ENCODE measurements around the gene TADA1.

The TADA1 gene

GRCh38 chr1:166875734-166876539 is at the start of gene TADA1:
Gene TADA1 (minus strand): TSS chr1:166876264. CDS start chr1:166876233, 31 bp downstream.
- peak; percentile 92 to 97 (median 95) for DNase-seq

GRCh38 chr1:166924823-166925541 is 48.9 kb upstream of the TADA1 start:
- DNase-seq: no peak

- no peak for DNase-seq
Measured at GRCh38 chr1:166920561-166921475, 44.8 kb upstream of the TADA1 start.

GRCh38 chr1:166918956-166919316 is 42.9 kb upstream of the TADA1 start:
- no peak for DNase-seq

GRCh38 chr1:166918088-166918955 is 42.3 kb upstream of the TADA1 start:
- no peak for DNase-seq

- no peak for DNase-seq
Measured at GRCh38 chr1:166915941-166916340, 39.9 kb upstream of the TADA1 start.

GRCh38 chr1:166915042-166915441 is 39.0 kb upstream of the TADA1 start:
- DNase-seq: no peak

- no peak for DNase-seq
Measured at GRCh38 chr1:166914111-166914510, 38.0 kb upstream of the TADA1 start.

- no peak for DNase-seq
Measured at GRCh38 chr1:166911624-166912023, 35.6 kb upstream of the TADA1 start.

- peak; percentile 30 to 76 (median 62) for DNase-seq
Measured at GRCh38 chr1:166910396-166910994, 34.4 kb upstream of the TADA1 start.

GRCh38 chr1:166908942-166909341 is 32.9 kb upstream of the TADA1 start:
- DNase-seq: no peak

- no peak for DNase-seq
Measured at GRCh38 chr1:166907763-166908162, 31.7 kb upstream of the TADA1 start.

- DNase-seq: no peak
Measured at GRCh38 chr1:166907051-166907450, 31.0 kb upstream of the TADA1 start.

GRCh38 chr1:166906647-166907046 is 30.6 kb upstream of the TADA1 start:
- no peak for DNase-seq

- DNase-seq: no peak
Measured at GRCh38 chr1:166905900-166906299, 29.8 kb upstream of the TADA1 start.

GRCh38 chr1:166905136-166905535 is 29.1 kb upstream of the TADA1 start:
- no peak for DNase-seq

- DNase-seq: no peak
Measured at GRCh38 chr1:166903232-166903631, 27.2 kb upstream of the TADA1 start.

- no peak for DNase-seq
Measured at GRCh38 chr1:166902279-166902678, 26.2 kb upstream of the TADA1 start.

GRCh38 chr1:166900987-166901386 is 24.9 kb upstream of the TADA1 start:
- no peak for DNase-seq

- no peak for DNase-seq
Measured at GRCh38 chr1:166899769-166900168, 23.7 kb upstream of the TADA1 start.

GRCh38 chr1:166895766-166896165 is 19.7 kb upstream of the TADA1 start:
- DNase-seq: no peak

GRCh38 chr1:166889776-166890175 is 13.7 kb upstream of the TADA1 start:
- DNase-seq: no peak

Data from stimulated activated naive CD4-positive, alpha-beta T cell (primary cell).